ENCODE data around the gene MRPS34.

MRPS34 gene

DNA sequence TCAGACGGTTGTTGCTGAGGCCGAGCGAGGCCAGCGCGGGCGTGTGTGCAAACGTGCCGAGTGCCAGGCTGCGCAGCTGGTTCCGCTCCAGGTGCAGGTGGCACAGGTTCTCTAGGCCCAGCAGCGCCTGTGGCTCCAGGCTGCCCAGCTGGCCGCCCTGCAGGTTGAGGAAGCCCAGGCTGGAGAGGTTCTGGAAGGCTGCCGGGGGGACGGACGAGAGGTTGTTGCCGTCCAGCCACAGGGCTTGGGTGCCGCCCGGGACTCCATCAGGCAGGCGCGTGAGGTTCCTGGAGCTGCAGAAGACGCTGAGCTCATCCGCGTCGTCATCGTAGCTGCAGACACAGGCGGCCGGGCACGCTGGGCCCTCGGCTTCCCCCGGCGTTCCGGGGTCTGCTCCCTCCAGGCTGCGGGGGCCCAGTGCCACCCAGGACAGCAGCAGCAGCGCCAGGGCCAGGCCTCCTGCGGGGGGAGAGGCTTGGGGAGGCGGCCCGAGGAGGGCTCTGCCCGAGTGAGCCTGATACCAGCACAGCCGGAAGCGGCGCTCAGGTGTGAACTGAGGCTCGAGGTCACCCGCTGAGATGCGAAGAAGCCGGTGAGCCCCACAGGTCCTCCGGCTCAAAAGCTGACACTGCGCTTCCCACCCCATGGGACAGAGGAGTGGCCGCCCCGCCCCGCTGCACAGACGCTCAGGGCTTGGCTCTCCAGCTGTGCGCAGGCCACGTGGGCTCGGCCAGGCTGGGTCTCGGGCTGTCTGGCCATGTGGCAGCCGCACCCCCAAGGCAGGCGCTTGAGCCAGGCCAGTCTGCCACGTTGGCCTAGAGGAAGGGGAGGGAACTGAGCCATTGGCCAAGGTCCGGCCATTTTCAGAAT is 19.2 kb upstream of the MRPS34 start:
- no peak for DNase-seq (ENCODE audit: low read depth, low spot score)
- POLR2A ChIA-PET: interaction anchor here (2.2 kb wide), 1 partner anchor 9 kb away, joined by 9 read pairs; the partner anchor contains the start of genes NUBP2 and SPSB3
- TF ChIP-seq, protein P1, sequence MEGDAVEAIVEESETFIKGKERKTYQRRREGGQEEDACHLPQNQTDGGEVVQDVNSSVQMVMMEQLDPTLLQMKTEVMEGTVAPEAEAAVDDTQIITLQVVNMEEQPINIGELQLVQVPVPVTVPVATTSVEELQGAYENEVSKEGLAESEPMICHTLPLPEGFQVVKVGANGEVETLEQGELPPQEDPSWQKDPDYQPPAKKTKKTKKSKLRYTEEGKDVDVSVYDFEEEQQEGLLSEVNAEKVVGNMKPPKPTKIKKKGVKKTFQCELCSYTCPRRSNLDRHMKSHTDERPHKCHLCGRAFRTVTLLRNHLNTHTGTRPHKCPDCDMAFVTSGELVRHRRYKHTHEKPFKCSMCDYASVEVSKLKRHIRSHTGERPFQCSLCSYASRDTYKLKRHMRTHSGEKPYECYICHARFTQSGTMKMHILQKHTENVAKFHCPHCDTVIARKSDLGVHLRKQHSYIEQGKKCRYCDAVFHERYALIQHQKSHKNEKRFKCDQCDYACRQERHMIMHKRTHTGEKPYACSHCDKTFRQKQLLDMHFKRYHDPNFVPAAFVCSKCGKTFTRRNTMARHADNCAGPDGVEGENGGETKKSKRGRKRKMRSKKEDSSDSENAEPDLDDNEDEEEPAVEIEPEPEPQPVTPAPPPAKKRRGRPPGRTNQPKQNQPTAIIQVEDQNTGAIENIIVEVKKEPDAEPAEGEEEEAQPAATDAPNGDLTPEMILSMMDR (IDR thresholded peaks at IDR 0.05; ENCODE audit: insufficient read depth, low read length, missing control alignments): no peak
- H3K4me3 ChIP-seq (ENCODE audit: low read depth, low read length): no peak overlapping the region
- CTCF ChIA-PET: interaction anchor here (1.8 kb wide), 1 partner anchor 9 kb away, joined by 9 read pairs; the partner anchor contains the start of genes NUBP2 and SPSB3

DNA sequence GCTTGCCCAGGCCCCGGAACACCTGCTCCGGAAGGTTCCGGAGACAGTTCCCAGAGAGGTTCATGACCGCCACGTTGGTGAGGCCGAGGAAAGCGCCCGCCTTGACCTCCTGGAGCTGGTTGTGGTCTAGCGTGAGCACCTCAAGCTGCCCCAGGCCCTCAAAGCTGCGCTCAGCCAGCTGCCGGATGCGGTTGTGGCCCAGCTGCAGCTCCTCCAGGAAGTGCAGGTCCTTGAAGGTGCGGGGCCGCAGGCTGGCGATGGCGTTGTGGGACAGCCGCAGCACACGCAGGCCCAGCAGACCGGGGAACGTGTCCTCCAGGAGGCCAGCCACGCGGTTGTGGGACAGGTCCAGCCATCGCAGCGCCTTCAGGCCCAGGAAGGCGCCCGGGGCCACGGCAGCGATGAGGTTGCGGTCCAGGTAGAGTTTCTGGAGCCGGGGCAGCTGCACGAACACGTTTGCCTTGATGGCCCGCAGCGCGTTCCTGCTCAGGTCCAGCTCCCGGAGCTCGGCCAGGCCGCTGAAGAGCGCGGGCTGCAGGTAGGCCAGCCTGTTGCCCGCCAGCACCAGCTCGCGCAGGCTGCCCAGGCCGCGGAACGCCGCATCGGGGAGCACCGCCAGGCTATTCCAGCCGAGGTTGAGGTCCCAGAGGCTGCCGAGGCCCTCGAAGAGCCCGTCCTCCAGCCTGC is 18.5 kb upstream of the MRPS34 start:
- CTCF ChIA-PET: no interaction called here
- H3K4me3 ChIP-seq (ENCODE audit: low read depth, low read length): no peak overlapping the region
- POLR2A ChIA-PET: interaction anchor here (2.2 kb wide), 1 partner anchor 9 kb away, joined by 9 read pairs; the partner anchor contains the start of genes NUBP2 and SPSB3
- TF ChIP-seq, protein P1 (IDR thresholded peaks at IDR 0.05; ENCODE audit: insufficient read depth, low read length, missing control alignments): no peak
- no peak for DNase-seq (ENCODE audit: low read depth, low spot score)

DNA sequence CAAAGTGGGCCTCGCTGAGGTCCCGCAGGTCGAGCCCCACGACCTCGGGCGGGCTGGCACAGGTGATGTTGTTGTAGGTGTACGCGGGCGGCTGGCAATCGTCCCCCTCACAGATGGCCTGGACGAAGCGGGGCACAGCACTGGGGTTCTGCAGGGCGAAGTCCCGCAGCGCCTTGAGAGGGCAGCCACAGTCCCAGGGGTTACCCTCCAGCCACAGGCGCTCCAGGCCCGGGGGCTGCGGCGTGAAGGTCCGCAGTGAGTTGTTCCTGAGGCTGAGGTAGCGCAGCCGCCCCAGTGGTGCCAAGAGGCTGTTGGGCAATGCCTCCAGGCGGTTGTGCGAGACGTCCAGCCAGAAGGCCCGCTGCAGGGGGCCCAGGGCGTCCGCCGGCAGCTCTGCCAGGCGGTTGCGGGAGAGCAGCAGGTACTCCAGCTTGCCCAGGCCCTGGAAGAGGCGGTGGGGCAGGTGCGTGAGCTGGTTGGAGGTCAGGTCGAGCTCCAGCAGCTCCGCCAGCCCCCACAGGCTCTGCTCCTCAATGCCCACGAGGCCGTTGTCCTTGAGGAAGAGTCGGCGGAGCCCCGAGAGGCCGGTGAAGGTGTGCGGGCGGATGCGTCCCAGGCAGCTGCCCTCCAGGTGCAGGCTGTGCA is 17.8 kb upstream of the MRPS34 start:
- CTCF ChIA-PET: no interaction called here
- TF ChIP-seq, protein P1 (IDR thresholded peaks at IDR 0.05; ENCODE audit: insufficient read depth, low read length, missing control alignments): no peak
- POLR2A ChIA-PET: interaction anchor here (2.2 kb wide), 1 partner anchor 8 kb away, joined by 9 read pairs; the partner anchor contains the start of genes NUBP2 and SPSB3
- DNase-seq (ENCODE audit: low read depth, low spot score): no peak
- H3K4me3 ChIP-seq (ENCODE audit: low read depth, low read length): no peak overlapping the region

DNA sequence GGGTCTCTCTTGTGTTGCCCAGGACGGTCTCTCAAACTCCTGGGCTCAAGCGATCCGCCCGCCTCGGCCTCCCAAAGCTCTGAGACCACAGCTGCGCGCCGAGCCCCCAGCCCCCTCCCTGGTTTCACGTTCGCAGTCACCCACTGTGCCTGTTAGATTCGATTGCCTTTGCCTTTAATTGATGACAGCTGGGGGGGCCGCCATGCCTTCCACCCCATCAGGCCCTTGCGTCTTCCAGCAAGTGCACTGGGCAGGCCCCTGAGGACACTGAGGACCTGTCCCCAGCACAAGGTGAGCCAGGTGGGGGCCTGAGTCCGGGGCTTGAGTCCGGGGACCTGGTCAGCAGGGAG is 17.3 kb upstream of the MRPS34 start:
- CTCF ChIA-PET: no interaction called here

DNA sequence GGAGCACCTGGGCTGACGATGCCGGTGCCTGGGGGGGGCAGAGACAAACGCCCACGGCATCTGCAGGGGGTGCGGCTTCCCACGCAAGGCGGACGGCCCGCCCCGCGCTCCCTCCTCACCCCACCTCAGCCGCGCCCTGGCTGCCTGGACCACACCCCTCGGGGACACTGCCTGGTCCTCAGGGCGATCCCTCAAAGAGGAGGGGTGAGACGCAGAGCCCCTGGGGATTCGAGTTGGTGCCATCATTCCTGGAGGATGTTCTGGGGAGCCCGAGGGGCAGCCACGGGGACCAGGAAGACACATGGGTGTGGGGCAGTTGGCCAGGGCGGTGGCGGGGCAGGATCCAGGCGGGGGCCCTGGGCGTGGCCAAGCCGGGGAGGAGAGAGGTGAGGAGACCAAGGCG is 16.7 kb upstream of the MRPS34 start:
- ChIA-PET POLR2A (no interaction called here), CTCF (no interaction called here)
- TF ChIP-seq, protein P1 (IDR thresholded peaks at IDR 0.05; ENCODE audit: insufficient read depth, low read length, missing control alignments): no peak
- H3K4me3 ChIP-seq (ENCODE audit: low read depth, low read length): no peak overlapping the region
- no peak for DNase-seq (ENCODE audit: low read depth, low spot score)

More for the DNA sequence above, 17.3 kb upstream of the MRPS34 start:
- POLR2A ChIA-PET: interaction anchor here (2.2 kb wide), 1 partner anchor 7 kb away, joined by 9 read pairs; the partner anchor contains the start of genes NUBP2 and SPSB3
- TF ChIP-seq, protein P1 (IDR thresholded peaks at IDR 0.05; ENCODE audit: insufficient read depth, low read length, missing control alignments): no peak
- no peak for DNase-seq (ENCODE audit: low read depth, low spot score)
- no peak overlapping the region for H3K4me3 ChIP-seq (ENCODE audit: low read depth, low read length)

Measured in AG04449 (cell line).